Mononuclear cell (primary cell): ENCODE data around the gene SPI1. TPM values are rescaled to one million over a fixed set of nuclear protein-coding genes. Genes with fewer than 3 reads are reported as not detected.

Source experiments
- H3K27me3 ChIP-seq: 2 replicates; pipeline ENCODE4 v1.6.0; 2011; ENCODE audit warnings: low read length, control low read depth; ENCODE audit not compliant: insufficient read depth
- H3K4me1 ChIP-seq: 2 replicates; pipeline ENCODE4 v1.5.1; 2011; ENCODE audit warnings: mild to moderate bottlenecking, low read length, control low read depth; ENCODE audit not compliant: insufficient read depth
- H3K4me3 ChIP-seq: 2 replicates; pipeline ENCODE4 v1.5.1; 2011; ENCODE audit warnings: mild to moderate bottlenecking, low read length, moderate library complexity
- H3K9me3 ChIP-seq: 2 replicates; pipeline ENCODE4 v1.5.1; 2011; ENCODE audit warnings: low read depth, mild to moderate bottlenecking, control low read depth, low read length
- total RNA-seq: library from RNA; depleted of rRNA; stranded (reverse); fragments of >200 nt; gene quantifications from one replicate; pipeline ENCODE4 v1.2.3, GENCODE V29; 2012

SPI1 gene
- total RNA-seq, 1 donor: 202 TPM

DNA sequence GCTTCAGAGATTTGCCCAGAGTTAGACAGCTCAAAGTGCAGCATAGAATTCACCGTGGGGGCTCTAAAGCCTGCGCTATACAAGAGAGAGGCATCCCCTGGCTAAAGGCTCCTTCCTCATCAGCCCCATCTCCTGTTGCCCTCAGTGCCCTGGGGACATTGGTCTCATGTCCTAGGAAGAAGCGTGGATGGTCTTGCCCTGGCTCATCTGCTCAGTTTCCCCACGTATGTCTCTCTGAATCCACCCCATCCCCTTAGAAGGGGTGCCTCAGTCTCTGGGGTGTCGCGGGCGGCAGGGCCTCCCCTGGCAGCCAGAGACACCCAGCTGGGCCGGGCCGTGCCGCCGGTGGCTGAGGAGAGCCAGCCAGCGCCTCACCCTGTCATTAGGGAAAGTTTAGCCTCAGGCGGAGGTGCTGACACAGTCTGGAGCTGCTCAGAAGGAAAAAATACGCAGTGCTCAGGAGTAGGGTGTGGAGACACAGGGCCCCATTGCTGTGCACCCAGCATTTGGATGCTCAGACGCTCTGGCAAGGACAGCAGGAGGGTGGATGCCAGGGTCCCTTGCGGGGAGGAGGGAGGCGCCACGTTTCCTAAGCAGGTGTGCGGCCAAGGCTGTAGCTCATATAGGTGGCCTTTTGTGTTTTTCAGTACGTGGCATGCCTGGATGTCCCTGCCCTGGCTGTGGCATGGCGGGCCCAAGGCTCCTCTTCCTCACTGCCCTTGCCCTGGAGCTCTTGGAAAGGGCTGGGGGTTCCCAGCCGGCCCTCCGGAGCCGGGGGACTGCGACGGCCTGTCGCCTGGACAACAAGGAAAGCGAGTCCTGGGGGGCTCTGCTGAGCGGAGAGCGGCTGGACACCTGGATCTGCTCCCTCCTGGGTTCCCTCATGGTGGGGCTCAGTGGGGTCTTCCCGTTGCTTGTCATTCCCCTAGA lies 31.4 kb upstream of the SPI1 start:
- H3K4me3 ChIP-seq: no peak overlapping the region
- no peaks in the 10 kb centered on the region for H3K27me3 ChIP-seq
- peaks cover 30% of the 10 kb centered on the region for H3K4me1 ChIP-seq
- no peaks in the 10 kb centered on the region for H3K9me3 ChIP-seq

DNA sequence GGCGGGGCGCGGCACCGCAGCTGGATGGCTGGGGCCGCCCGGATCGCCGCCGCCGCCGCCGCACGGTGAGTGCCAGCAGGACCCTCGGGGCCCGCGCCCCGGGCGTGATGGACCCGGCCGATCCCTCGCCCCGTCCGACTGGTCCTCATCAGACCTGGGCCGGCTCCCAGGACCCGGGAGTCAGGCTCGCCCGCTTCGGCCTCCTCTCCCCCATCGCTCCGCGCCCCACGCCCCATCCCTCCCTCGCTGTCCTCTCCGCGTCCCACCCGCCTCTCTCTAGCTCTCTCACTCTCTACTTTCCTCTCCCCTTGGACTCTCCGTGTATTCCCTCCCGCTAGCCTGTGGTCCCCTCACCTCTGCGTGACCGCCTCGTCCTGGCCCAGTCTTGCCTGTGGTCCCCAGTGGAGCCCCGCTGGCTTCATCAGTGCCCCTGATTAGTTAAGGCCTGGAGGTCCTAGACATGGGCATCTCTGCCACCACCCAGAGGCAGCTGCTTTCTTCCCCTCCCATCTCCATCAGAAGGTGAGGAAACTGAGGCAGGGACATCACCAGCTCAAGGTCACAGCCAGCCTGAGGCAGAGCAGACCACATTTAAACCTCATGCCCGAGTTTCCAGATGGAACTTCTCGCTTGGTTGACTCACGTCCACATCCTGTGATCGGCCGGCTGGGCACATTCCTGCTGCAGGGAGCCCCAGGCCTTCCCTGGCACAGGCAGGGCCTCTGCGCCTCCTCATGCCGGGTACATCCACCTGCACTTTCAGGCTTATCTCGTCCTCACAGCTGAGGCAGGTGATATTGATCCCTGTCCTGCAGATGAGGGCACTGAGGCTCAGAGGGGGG lies 30.5 kb upstream of the SPI1 start:
- H3K27me3 ChIP-seq: no peaks in the 10 kb centered on the region
- H3K4me3 ChIP-seq: peak overlapping the region; percentile 49
- peaks cover 30% of the 10 kb centered on the region for H3K4me1 ChIP-seq
- no peaks in the 10 kb centered on the region for H3K9me3 ChIP-seq

DNA sequence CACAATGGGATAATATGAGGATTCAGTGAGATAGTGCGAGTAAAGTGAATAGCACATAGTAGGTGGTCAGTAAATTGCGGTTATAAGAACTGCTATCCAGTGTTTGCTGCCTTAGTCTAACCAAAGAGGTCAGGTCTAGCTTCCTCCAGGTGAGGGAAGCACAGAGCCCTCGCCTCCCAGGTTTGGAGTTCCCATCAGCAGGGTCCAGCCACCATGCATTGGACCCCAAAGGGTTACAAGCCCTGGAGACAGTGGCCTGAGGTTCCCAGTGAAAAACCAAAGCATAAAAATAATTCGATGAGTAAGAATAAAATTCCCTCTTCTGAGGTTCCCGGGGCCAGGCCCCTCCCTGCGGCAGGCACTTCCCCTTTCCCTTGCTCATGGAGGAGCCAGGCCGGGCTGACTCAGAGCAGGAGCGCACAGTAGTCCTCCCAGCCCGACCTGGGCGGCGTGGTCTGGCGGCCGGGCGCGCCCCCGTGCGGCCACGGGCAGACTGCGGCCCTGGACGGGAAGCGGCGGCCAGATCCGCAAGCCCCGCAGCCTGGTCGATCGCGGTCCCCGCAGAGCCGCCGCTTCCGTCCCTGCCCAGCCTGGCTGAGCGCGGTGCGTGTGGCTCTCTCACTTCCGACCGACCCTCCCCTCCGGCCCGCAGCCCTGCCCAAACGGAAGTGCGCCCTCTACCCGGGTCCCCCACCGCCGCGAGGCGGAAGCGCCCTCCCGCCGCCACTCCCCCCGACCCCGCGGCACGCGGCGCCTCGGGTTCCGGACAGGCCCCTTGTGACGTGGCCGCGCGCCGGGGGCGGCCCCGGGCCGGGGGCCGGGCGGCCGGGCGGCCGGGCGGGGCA lies 29.6 kb upstream of the SPI1 start, which contains the start of gene SLC39A13:
Gene SLC39A13, plus strand, starts transcription at position 845 of the 845 bp plus-strand sequence. CDS start 1,505 bp downstream, outside the sequence.
- Histone ChIP-seq H3K4me3 (peak within 1 kb of the TSS; percentile 58), H3K27me3 (no peaks in the 10 kb centered on the region), H3K4me1 (peaks cover 37% of the 10 kb centered on the region), H3K9me3 (no peaks in the 10 kb centered on the region)

DNA sequence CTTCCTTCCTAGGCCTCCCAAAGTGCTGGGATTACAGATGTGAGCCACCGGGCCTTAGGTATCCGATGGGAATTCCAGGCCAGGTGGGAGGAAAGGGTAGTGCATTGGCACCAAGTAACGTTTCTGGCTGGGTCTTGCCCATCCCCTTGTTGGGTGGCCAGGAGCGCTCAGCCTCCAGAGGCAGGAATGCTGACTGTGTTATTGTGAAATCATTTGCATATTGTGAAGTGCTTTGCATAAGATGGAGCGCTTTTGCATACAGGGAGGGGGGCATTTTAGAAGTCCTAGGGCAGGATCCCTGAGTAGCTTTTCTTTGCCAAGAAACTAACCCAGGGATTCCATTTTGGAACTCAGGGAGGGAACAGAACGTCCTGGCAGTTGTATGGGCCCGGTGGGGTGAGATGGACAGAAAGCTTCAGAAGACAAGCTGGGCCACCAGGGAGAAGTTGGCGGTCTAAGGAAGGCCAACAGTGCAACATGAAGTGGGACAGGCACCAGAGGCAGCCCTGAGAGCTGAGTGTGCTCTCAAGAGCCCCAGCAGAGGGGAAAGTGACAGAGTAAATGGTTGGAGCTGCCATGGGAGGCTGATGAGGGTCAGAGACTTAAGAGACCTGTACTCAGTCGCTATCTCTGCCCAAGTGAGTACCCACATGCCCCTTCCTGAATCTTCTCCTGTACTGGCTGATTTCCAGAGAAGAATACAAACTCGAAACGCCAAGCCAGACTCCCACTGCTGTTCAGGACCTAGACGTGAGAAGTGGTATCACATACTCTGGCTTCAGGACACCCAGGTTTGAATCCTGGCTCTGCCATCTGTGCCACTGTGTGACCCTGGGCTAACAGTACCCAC lies 28.8 kb upstream of the SPI1 start:
- H3K9me3 ChIP-seq: no peaks in the 10 kb centered on the region
- peaks cover 42% of the 10 kb centered on the region for H3K4me1 ChIP-seq
- H3K4me3 ChIP-seq: peak overlapping the region; percentile 58
- no peaks in the 10 kb centered on the region for H3K27me3 ChIP-seq

DNA sequence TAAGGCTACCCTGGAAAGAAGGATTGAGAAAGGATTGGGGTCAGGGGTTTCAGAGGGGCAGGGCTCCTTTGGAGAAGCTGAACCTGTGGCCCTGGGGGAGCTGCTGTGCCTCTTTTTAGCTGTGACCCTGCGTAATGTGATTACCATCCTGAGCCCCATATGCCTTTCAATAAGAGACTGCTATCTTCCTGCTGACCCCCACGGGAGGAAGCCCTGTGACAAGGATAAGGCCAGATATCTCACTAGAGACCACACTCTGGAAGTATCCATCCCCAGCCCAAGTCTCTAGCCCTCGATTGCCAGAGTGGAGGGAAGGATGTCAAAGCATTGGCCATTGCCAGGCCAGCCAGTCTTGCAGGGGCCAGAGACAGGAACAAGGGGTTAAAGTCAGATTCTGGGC lies 25.2 kb upstream of the SPI1 start:
- H3K9me3 ChIP-seq: no peaks in the 10 kb centered on the region
- peaks cover 63% of the 10 kb centered on the region for H3K4me1 ChIP-seq
- H3K4me3 ChIP-seq: no peak overlapping the region
- no peaks in the 10 kb centered on the region for H3K27me3 ChIP-seq

DNA sequence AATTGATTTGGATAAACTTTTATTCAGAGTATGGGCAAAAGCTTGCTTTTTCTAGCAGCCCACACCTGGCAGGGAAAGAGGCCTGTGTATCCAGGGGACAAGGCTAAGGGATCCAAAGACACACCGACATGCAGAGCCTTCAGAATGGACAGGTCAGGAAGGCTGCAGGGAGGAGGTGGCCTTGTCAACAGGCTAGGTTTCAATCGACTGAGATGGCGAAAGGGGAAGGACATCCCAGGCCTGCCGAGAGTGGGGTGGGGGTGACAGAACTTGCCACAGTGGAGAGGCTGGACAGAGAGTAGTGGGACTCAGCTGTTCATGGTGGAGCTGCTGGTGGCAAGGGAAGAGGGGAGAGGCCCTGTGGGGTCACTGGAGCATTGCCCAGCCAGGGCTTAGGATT lies 24.8 kb upstream of the SPI1 start:
- Histone ChIP-seq H3K9me3 (no peaks in the 10 kb centered on the region), H3K27me3 (no peaks in the 10 kb centered on the region), H3K4me1 (peaks cover 66% of the 10 kb centered on the region), H3K4me3 (no peak overlapping the region)

DNA sequence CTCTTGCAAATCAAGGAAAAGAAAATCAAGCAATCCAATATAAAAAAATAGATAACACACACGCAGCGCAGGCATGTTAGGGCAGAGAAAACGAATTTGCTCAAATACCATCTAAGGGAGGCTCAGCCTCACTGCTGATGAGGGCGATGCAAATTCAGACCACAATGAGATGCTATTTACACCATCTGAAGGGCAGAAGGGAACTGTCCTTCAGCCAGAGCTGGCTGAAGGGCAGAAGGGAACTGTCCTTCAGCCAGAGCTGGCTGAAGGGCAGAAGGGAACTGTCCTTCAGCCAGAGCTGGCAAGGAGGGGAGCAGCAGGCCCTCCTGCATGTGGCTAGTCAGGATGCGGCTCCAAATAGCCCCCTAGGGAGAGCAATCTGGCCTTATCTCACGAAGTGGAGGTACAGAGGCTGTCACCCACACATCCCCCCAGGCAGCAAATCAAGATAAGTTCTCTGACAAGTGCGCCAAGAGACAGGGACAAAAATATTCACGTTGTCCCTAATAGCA lies 22.5 kb upstream of the SPI1 start:
- H3K9me3 ChIP-seq: no peaks in the 10 kb centered on the region
- H3K4me1 ChIP-seq: peaks cover 55% of the 10 kb centered on the region
- no peaks in the 10 kb centered on the region for H3K27me3 ChIP-seq
- peak overlapping the region; percentile 28 for H3K4me3 ChIP-seq

DNA sequence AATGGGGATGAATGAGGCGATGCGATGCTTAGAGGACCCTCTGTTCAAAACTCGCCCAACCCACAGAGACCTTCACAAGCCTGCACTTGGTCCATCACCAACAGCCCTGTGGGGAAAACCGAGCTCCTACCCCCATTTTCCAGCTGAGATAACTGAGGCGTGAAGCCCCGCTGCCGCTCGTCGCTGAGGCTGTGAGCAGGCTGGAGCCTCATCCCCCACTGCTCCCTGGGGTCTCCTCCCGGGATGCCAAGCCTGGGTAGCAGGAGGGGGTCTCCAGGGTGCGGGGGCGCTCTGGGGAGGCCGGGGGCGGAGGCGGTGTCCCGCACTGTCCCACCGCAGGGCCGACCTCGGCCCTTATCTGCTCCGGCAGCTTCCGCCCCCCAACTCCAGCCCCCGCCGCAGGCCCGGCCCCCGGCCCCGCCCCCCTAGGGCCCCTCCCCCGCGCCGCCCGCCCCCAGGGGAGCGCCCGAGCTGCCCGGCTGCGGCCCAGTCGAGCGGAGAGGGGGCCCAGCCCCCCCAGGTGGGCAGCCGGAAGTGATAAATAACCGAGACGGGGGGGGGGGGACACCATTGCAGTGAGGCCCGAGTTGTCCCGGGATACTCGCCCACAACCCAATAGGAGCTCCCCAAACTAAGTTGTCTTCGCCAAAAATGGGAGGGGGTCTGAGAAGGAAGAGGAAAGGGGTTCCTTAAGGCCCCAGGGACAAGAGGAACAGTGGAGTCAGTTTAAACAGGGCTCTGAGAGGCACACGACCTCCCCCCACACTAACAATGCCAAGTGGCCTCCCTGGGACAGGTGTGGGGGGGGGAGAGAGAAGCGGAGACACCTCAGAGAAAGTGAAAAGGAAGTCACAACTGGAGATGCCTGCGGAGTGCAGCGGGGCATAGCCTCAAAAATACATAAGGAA lies 21.8 kb upstream of the SPI1 start:
- Histone ChIP-seq H3K9me3 (no peaks in the 10 kb centered on the region), H3K4me1 (peaks cover 62% of the 10 kb centered on the region), H3K27me3 (no peaks in the 10 kb centered on the region), H3K4me3 (peak overlapping the region; percentile 43)

DNA sequence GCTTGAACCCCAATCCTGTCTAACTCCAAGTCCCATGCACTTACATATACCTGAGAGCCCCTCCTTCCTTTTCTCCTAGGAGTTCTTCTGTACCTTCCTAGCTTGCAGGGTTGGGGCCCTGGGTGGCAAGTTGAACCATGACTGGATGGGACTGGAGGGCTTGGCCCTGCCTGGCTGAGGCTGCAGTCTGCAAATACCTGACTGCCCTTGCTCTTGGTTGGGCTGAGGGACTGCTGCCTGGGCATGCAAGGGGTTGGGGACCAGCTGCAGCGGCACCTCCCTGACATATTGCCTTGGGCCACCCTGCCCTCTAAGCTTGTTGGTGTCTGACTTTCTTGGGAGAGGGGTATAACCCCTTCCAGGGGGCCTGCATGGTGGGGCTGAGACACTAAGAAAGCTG lies 20.2 kb upstream of the SPI1 start:
- Histone ChIP-seq H3K9me3 (no peaks in the 10 kb centered on the region), H3K4me1 (peaks cover 76% of the 10 kb centered on the region), H3K4me3 (no peak overlapping the region), H3K27me3 (no peaks in the 10 kb centered on the region)

DNA sequence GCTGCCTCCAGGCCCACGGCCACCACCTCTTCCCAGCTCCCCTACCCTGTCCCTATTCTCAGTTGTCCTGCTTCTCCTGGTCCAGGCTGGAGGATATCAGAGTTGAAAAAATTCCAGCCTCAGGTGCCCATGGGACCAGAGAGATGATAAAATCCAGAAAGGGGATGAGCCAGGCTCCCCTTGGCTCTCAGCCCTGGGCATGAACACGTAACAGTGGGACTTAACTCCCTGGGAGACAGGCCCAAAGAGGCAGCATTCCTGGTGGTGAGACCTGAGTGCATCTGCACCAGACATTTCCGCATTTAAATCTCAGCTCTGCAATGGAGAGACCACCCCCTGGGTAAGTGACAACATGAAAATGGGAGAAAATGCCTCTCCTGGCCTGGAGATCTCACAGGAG lies 19.7 kb upstream of the SPI1 start:
- Histone ChIP-seq H3K4me3 (no peak overlapping the region), H3K27me3 (no peaks in the 10 kb centered on the region), H3K4me1 (peaks cover 75% of the 10 kb centered on the region), H3K9me3 (no peaks in the 10 kb centered on the region)

DNA sequence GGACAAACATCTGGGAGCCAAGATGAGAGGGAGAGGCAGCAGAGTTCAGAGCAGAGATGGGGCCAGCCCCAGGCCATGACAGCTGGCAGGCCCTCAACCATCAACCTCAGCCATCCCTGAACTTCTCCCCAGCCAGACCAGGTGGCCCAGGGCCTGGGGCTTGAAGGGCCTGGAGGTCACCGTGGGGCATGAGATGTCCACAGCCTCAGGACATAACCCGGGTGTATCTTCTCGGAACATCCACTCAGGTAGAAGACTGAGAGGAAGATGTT lies 17.6 kb upstream of the SPI1 start:
- Histone ChIP-seq H3K27me3 (no peaks in the 10 kb centered on the region), H3K4me1 (peaks cover 82% of the 10 kb centered on the region), H3K4me3 (no peak overlapping the region), H3K9me3 (no peaks in the 10 kb centered on the region)

DNA sequence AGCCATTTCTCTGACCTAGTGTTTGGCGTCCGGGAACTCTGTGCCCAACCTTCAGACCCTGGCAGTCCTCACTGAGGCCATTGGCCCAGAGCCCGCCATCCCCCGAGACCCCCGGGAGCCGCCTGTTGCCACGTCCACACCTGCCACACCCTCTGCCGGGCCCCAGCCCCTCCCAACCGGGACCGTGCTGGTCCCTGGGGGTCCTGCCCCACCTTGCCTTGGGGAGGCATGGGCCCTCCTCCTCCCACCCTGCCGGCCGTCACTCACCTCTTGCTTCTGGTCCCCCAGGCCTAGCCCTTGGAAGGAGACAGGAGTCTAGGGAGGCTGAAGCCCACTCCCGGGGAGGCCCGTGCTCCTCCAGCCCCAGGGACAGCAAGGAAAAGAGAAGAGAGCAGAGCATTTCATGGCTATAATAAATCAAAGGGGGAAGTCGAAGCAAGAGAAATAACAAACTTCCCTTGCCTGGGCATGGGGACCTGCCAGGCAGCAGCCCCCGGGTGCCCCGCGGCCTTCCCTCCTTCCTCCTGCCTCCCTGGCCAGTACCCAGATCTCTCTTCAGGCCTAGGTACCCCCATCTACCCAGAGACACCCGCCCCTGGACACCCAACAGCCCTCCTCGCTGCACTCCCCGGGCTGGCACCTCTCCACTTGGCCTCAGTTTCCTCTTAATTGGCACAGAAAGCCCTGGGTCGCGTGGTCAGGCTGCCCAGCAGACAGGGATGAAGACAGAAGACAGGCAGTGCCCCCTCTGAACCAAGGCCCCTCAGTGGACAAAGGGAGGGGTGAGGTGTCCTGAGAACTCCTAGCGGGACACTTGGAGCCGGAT lies 17.1 kb upstream of the SPI1 start:
- Histone ChIP-seq H3K4me1 (peaks cover 82% of the 10 kb centered on the region), H3K27me3 (no peaks in the 10 kb centered on the region), H3K9me3 (no peaks in the 10 kb centered on the region), H3K4me3 (peak overlapping the region; percentile 41)
